IPS-20b (cell line): ENCODE data around the gene AKAP8L.
"Not testable (repeated sequence)": the region's sequence is repeated elsewhere in the genome, so short reads cannot be mapped to it uniquely, and the experiment has no call there.

ENCODE experiments used
- H3K27ac ChIP-seq: one replicate; pipeline ENCODE4 v1.5.1; 2013; ENCODE audit warnings: low read length
- H3K27me3 ChIP-seq: 2 replicates; pipeline ENCODE4 v1.6.1; 2013; ENCODE audit warnings: mild to moderate bottlenecking, low read length, inconsistent platforms; ENCODE audit not compliant: insufficient read depth
- H3K36me3 ChIP-seq: 2 replicates; pipeline ENCODE4 v1.6.1; 2013; ENCODE audit warnings: low read depth, mild to moderate bottlenecking, inconsistent platforms, low read length, moderate library complexity; ENCODE audit not compliant: insufficient read depth
- H3K4me1 ChIP-seq: 2 replicates; pipeline ENCODE4 v1.6.1; 2013; ENCODE audit warnings: mild to moderate bottlenecking, control low read depth, inconsistent platforms, low read length, moderate library complexity; ENCODE audit not compliant: insufficient read depth
- H3K4me3 ChIP-seq: 2 replicates; pipeline ENCODE4 v1.5.1; 2013; ENCODE audit warnings: mild to moderate bottlenecking, low read length, inconsistent platforms
- H3K9ac ChIP-seq: 2 replicates; pipeline ENCODE4 v1.6.1; 2013; ENCODE audit warnings: low read depth, mild to moderate bottlenecking, inconsistent platforms, low read length, moderate library complexity
- H3K9me3 ChIP-seq: 2 replicates; pipeline ENCODE4 v1.6.1; 2013; ENCODE audit warnings: mild to moderate bottlenecking, low read depth, low read length, inconsistent platforms; ENCODE audit not compliant: insufficient read depth

Gene AKAP8L

DNA sequence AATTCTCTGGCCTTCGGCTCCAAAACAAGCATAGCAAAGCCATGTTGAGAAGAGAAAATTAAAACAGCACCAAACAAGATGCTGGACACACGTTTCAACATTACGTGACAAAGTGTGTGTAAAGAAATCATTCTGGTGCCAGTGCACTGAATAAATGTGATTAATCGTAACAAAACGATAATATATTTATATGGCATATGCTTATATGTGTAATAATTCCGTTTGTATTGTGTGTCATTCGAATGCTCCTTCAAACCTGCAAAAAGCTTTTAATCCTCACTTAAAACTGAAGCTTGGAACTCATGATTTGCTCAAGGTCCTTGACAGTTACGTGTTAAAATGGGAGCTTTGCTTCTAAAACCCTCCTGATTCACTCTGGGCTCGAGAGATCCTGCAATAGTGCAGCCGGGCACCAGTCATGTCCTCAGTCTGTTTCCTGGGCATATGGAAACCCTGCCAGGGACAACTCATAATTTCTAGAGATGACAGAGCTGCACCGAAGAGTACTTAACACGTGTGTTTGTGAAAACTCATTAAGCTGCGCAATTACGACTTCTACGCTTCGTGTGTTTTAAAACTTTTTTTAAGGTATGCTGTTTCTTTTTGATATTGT is 731 bp upstream of the AKAP8L start:
- Histone ChIP-seq H3K27ac (no peak overlapping the region), H3K36me3 (peaks cover 51% of the 10 kb centered on the region), H3K4me1 (peaks cover 5% of the 10 kb centered on the region; the same call in 1 of the 2 replicates), H3K27me3 (no peaks in the 10 kb centered on the region), H3K9me3 (no peaks in the 10 kb centered on the region; the same call in 1 of the 2 replicates), H3K4me3 (peak overlapping the region; percentile 55), H3K9ac (0 out of 2 replicates have a peak overlapping the region, but pooled peaks have one; percentile 17)

DNA sequence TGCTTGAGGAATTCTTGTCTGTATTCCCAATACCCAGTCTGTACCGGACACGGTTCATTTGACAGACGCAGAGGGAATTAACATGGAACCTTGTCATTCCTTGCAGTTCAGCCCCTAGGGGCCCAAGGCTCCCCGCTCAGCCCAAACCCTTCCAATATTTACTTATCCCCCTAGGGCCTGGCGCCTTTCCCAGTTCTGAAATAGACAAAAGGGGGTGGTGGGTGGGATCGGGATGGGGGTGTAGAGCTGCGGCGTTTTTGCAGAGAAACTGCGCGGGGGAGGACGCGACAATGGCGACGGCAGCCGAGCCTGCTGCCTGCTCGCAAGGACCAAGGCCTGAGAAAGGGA is 583 bp downstream of the AKAP8L start:
- no peaks in the 10 kb centered on the region for H3K9me3 ChIP-seq
- peak overlapping the region; percentile 84 for H3K4me3 ChIP-seq
- peak overlapping the region; percentile 94 for H3K9ac ChIP-seq
- H3K4me1 ChIP-seq = peaks cover 5% of the 10 kb centered on the region; the same call in 1 of the 2 replicates
- peaks cover 38% of the 10 kb centered on the region for H3K36me3 ChIP-seq
- no peaks in the 10 kb centered on the region for H3K27me3 ChIP-seq
- H3K27ac ChIP-seq = peak overlapping the region; percentile 32

DNA sequence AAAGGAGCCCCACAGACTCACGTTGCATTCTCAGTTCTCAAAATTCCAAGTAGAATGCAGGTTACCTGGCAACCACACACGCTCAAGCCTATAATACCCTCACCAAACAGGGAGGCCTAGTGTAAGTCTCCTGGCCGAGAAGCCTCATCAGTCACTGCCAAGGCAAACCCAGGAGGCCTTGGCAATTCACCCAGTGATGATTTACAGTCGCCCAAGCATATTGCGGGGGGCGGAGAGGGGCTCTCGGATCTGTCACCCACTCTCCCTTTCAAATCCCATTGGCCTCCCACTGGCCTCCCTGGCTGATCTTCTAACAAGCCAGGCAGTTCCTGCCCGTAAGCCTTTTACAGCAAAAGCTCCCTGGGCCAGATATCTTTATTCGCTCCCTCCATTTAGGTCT is 1.1 kb downstream of the AKAP8L start:
- Histone ChIP-seq H3K9ac (peak overlapping the region; percentile 94), H3K27me3 (no peaks in the 10 kb centered on the region), H3K36me3 (peaks cover 33% of the 10 kb centered on the region), H3K9me3 (no peaks in the 10 kb centered on the region), H3K4me3 (peak overlapping the region; percentile 84), H3K4me1 (peaks cover 5% of the 10 kb centered on the region; the same call in 1 of the 2 replicates), H3K27ac (no peak overlapping the region)

DNA sequence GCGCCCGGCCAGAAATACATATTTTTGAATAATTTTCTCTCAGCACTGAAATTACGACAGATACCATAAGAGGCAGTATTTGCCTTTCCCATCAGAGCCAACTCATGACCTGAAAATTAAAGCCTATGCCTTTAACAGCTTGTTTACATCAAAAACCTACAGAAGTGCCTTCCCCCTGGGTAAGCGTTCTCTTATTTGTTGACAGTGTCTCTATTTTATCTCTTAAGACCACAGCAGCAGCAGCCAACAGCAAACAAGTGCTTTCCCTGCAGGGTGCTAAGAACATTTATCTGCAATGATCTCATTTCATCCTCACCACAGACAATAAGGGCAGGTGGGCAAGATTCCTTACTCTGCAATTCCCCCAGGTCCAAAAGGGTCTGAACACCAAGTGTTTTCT is 6.0 kb downstream of the AKAP8L start:
- Histone ChIP-seq H3K4me1 (peaks cover 5% of the 10 kb centered on the region; the same call in 1 of the 2 replicates), H3K9me3 (no peaks in the 10 kb centered on the region), H3K4me3 (no peak overlapping the region), H3K27me3 (no peaks in the 10 kb centered on the region), H3K9ac (0 out of 2 replicates have a peak overlapping the region, but pooled peaks have one; percentile 12), H3K36me3 (peaks cover 48% of the 10 kb centered on the region), H3K27ac (no peak overlapping the region)

DNA sequence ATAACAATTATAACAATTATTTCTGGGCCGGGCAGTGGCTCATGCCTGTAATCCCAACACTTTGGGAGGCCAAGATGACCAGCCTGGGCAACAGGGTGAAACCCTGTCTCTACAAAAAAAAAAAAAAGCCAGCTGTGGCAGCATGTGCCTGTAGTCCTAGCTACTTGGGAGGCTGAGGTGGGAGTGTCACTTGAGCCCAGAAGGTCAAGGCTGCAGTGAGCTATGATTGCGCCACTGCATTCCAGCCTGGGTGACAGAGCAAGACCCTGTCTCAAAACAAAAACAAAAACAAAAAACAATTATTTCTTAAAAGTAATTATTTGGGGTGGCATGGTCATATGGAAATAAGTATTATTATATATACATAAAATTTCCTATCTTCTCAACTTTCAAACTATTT is 7.4 kb downstream of the AKAP8L start:
- peaks cover 54% of the 10 kb centered on the region for H3K36me3 ChIP-seq
- not testable (repeated sequence) for H3K4me3 ChIP-seq, H3K9me3 ChIP-seq, H3K27ac ChIP-seq, H3K9ac ChIP-seq, H3K4me1 ChIP-seq, H3K27me3 ChIP-seq

DNA sequence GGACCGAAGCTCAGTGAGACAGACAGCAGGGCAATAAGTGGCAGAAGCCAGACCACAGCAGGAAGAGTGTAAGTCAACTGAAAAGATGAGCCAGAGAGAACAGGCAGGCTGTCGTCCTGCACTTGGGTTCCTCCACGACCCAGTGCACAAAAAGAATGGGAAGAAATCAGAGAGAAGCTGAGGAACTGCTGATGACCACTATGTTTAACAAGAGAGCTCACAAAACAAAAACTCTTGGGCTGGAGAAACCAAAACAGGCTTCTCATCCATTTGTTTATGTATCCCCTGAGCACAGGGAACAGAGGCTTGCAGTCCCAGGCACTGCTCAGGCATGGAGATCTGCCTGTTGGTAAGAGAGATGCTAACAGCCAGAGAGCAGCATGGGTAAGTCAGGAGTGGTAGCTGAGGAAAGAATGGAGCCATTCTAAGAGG is 14.0 kb downstream of the AKAP8L start:
- no peak overlapping the region for H3K9ac ChIP-seq
- H3K9me3 ChIP-seq = no peaks in the 10 kb centered on the region
- H3K4me1 ChIP-seq = no peaks in the 10 kb centered on the region
- H3K27ac ChIP-seq = no peak overlapping the region
- peaks cover 78% of the 10 kb centered on the region for H3K36me3 ChIP-seq
- H3K27me3 ChIP-seq = no peaks in the 10 kb centered on the region
- no peak overlapping the region for H3K4me3 ChIP-seq

DNA sequence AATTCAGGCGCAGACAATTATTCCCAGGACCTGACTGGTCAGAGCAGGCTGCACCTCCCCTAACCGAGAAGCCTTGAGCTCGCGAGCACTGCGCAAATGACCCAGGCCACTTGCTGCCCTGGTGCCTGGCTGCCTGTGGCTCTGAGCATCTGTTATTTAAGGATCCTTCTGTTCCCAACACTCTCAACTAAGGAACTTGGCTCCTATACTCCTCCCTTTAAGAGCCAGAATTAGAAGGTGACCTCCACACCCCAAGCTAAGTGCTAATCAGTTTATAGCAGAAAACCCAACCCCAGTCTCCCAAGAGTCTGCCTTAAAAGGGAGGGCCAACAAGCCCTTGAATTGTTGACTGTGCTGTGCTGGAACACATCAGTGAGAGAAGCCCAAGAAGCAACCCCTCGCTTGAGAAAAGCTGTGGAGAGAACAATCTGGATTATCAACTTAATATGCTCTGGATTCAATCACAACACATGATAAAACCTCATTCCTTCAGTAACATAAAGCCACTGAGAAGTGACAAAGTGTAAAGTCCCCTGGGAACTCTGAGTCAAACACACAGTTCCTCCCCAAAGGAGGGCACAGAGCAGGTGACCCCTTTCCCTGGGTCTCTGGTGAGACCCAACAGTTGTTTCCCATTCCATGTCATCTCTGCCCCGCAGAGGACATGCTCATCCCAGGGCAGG is 14.6 kb downstream of the AKAP8L start:
- Histone ChIP-seq H3K27ac (no peak overlapping the region), H3K36me3 (peaks cover 78% of the 10 kb centered on the region), H3K4me1 (no peaks in the 10 kb centered on the region), H3K27me3 (no peaks in the 10 kb centered on the region), H3K9ac (no peak overlapping the region), H3K4me3 (no peak overlapping the region), H3K9me3 (no peaks in the 10 kb centered on the region)

DNA sequence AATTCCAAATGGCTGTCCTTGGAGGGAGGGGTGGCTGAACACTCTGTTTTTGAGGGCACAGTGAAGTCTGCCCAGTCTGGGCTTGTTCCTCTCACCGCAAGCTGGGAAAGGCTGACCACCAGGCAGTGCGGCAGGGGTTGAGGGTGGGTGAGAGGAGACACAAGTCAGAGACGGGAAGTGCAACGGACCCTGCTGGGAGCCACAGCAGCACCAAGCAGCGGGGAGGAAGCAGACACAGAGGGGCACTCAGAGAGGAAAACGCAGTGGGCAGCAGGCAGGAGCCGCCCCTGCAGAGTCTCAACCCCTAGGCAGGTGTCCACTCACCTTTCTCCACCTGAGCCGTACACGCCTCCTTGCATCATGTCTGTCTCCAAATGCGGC is 15.6 kb downstream of the AKAP8L start:
- Histone ChIP-seq H3K27ac (no peak overlapping the region), H3K9ac (no peak overlapping the region), H3K36me3 (peaks cover 85% of the 10 kb centered on the region)

DNA sequence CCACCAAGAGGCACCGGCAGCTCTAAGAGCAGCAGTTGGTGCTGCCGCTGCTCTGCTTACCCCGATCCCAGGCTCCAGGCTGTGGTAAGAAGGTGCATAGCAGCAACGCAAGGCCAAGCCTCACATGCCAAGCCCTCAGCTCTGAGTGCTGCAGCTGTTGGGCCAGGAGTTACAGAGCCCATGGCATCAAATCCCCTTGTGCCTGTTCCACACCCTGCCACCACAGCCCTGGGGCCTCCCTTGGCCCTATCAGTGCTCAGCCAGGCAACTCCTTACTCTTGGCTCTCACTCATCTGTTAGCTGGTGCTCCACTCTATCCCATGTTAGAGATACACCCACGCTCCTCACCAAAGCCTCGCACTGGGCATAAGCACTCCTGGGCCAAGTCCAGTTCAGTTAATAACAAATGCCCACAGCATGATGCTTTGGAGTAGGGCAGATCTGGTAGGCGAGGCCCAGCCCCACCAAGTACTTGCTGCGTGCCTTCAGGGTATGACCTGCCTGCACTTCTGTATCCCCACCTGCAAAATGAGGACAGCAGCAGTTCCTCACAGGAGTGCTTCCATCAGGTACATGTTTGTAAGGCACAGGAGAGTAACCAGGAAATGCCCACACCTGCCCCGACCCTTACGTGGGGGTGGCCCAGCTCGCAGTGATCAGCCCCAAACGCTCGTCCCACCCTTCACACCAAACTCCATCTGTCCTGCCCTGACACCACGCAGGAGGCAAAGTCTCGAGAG is 16.2 kb downstream of the AKAP8L start:
- no peak overlapping the region for H3K4me3 ChIP-seq
- no peaks in the 10 kb centered on the region for H3K27me3 ChIP-seq
- no peak overlapping the region for H3K27ac ChIP-seq
- H3K36me3 ChIP-seq = peaks cover 85% of the 10 kb centered on the region
- no peaks in the 10 kb centered on the region for H3K4me1 ChIP-seq
- H3K9me3 ChIP-seq = no peaks in the 10 kb centered on the region
- no peak overlapping the region for H3K9ac ChIP-seq

More for the DNA sequence above, 15.6 kb downstream of the AKAP8L start:
- Histone ChIP-seq H3K4me1 (no peaks in the 10 kb centered on the region), H3K9me3 (no peaks in the 10 kb centered on the region), H3K4me3 (no peak overlapping the region), H3K27me3 (no peaks in the 10 kb centered on the region)

DNA sequence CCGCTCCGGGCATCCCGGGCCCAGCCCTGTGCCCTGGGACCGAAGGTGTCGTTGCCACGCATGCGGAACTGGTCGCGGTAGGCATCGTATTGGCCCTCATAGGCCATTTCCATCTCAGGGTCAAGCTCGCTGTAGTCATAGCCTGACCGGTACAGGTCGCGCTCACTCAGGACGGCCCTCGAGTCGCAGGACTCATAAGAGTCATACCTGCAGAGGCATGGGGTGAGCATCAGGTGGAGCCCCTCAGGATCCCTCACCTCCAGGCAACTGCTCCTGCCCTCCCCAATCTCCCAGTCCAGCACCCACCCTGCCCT is 17.4 kb downstream of the AKAP8L start:
- no peak overlapping the region for H3K27ac ChIP-seq
- peaks cover 86% of the 10 kb centered on the region for H3K36me3 ChIP-seq
- no peak overlapping the region for H3K9ac ChIP-seq
- H3K4me3 ChIP-seq = no peak overlapping the region
- H3K9me3 ChIP-seq = no peaks in the 10 kb centered on the region
- H3K4me1 ChIP-seq = no peaks in the 10 kb centered on the region
- H3K27me3 ChIP-seq = no peaks in the 10 kb centered on the region

DNA sequence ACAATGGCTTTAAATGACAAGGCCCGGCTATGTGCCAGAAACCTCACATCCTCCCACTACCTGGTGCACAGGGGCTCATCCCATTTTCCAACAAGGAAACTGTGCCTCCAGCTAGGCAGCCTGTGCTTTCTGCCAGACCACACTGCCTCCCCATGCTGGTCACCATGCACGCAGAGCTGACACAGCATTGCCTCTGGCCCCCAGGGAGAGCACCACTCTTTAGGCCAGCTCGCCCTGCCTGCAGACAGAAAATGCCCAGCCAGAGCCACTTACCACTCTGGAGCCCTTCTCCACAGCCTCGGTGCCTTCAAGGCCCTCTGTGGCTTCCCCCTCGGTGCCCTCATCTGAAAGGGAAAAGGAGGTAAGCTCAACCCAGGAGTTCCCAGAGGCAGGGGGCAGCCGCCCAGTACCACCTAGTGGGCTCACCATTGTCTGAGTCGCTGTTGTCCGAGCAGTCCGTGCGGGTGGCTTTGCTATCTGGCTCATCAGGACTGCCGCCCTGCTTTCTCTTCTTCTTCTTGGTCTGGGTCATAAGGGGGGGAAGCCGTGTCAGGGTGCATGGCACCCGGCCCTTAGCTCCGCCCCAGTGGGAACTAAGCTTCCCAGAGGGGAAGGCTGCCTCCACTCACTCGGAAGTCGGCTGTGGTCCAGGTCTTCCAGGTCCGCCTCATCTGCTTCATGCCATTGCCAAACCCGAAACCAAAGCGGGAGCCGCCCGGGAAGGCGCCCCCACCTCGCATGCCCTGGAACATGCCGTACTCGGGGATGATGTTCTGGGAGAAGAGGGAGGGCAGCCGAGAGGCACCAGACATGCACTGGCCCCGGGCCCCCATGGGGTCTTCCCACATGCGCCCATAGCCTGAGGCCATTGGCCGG is 18.0 kb downstream of the AKAP8L start:
- H3K9ac ChIP-seq = no peak overlapping the region
- H3K36me3 ChIP-seq = peaks cover 91% of the 10 kb centered on the region
- no peaks in the 10 kb centered on the region for H3K9me3 ChIP-seq
- H3K4me3 ChIP-seq = no peak overlapping the region
- H3K4me1 ChIP-seq = no peaks in the 10 kb centered on the region
- no peaks in the 10 kb centered on the region for H3K27me3 ChIP-seq
- H3K27ac ChIP-seq = no peak overlapping the region
